HepG2 (cell line): ENCODE results near the gene RGMA. TPM values are rescaled to one million over a fixed set of nuclear protein-coding genes. Genes with fewer than 3 reads are reported as not detected.

Experiments used
- ATAC-seq: fragments of 200-7000 bp; cut with Tn5 transposase; 3 replicates; pipeline ENCODE4 v1.9.1; 2020; ENCODE audit warnings: mild to moderate bottlenecking, moderate library complexity
- BruUV-seq: library from RNA; stranded (reverse); fragments of 400-500 nt; replicated peaks from 2 replicates; lab custom pipeline; 2021; lab: Mats Ljungman, UMichigan
- CTCF ChIA-PET: fragments of 300-600 bp; formaldehyde crosslinking; extraction: SDS; loops from one replicate; lab custom pipeline; 2021; ENCODE audit warnings: low total read pairs, inconsistent platforms, low intra/inter-chr PET ratio; lab: Yijun Ruan, JAX
- POLR2A ChIA-PET: fragments of 350-600 bp; sonication (Branson Sonifier 250); formaldehyde crosslinking; loops from one replicate; lab custom pipeline; 2020; ENCODE audit warnings: antibody characterized with exemption, inconsistent platforms; lab: Yijun Ruan, JAX
- DNase-seq: peaks from one replicate; pipeline ENCODE4 v3.0.0-alpha.2; 2015; ENCODE audit warnings: low spot score
- FAIRE-seq: peaks from 3 replicates; lab custom pipeline; 2011; peaks lifted over from hg19 to GRCh38; lab: Jason Lieb, UNC
- H2AFZ ChIP-seq: one replicate; pipeline ENCODE4 v1.6.1; 2011; ENCODE audit warnings: low read length, inconsistent platforms
- H3K27ac ChIP-seq: fragments of 300-600 bp; 3 replicates; pipeline ENCODE4 v1.8.0; 2011; ENCODE audit warnings: mixed run types, mild to moderate bottlenecking, mixed read lengths, low read length, inconsistent platforms; ENCODE audit not compliant: insufficient read depth; ENCODE audit errors: extremely low read length
- H3K27me3 ChIP-seq, 2 experiments: fragments of 200-600 bp in 1 of 2; 2 replicates in 1 of 2; 3 replicates in 1 of 2; pipeline versions ENCODE4 v1.6.0 to v1.8.0; 2011; ENCODE audit warnings: low read length in 2 of 2, mild to moderate bottlenecking in 2 of 2, moderate library complexity in 2 of 2, inconsistent platforms in 1 of 2; ENCODE audit not compliant: insufficient read depth in 2 of 2, control insufficient read depth in 1 of 2
- H3K36me3 ChIP-seq, 2 experiments: fragments of 200-600 bp in 1 of 2; replicated peaks in 1 of 2; 2 replicates in 1 of 2; 3 replicates in 1 of 2; pipeline versions ENCODE4 v1.5.1 to v1.8.0; 2011; ENCODE audit warnings: low read length in 2 of 2, inconsistent platforms in 1 of 2; ENCODE audit not compliant: insufficient read depth in 2 of 2, control insufficient read depth in 1 of 2
- H3K4me1 ChIP-seq: 2 replicates; pipeline ENCODE4 v1.5.1; 2012; ENCODE audit warnings: low read length, inconsistent platforms; ENCODE audit not compliant: insufficient read depth
- H3K4me2 ChIP-seq: 2 replicates; pipeline ENCODE4 v1.6.0; 2011; ENCODE audit warnings: low read depth, low read length, inconsistent platforms
- H3K4me3 ChIP-seq, 3 experiments: fragments of 200-600 bp in 1 of 3; sonication (generic), shearing (Covaris generic) in 1 of 3; replicated peaks in 1 of 3; 2 replicates each; pipeline ENCODE4 v1.5.1; 2011 to 2016; ENCODE audit warnings: low read length in 3 of 3, inconsistent platforms in 2 of 3, low read depth in 2 of 3, mild to moderate bottlenecking in 2 of 3, control low read depth in 1 of 3, mixed read lengths in 1 of 3; ENCODE audit not compliant: insufficient read depth in 1 of 3
- H3K79me2 ChIP-seq: one replicate; pipeline ENCODE4 v1.6.1; 2011; ENCODE audit warnings: low read length, inconsistent platforms; ENCODE audit not compliant: insufficient read depth
- H3K9ac ChIP-seq: 2 replicates; pipeline ENCODE4 v1.6.0; 2011; ENCODE audit warnings: mild to moderate bottlenecking, low read depth, low read length, inconsistent platforms; ENCODE audit not compliant: insufficient read depth
- H3K9me3 ChIP-seq: 2 replicates; pipeline ENCODE4 v1.5.1; 2012; ENCODE audit warnings: mild to moderate bottlenecking, low read length
- H4K20me1 ChIP-seq: 2 replicates; pipeline ENCODE4 v1.6.0; 2011; ENCODE audit warnings: inconsistent platforms, mild to moderate bottlenecking, low read length, moderate library complexity; ENCODE audit not compliant: insufficient read depth
- ARID4A ChIP-seq: sonication (generic); formaldehyde crosslinking; IDR thresholded peaks from 2 replicates; pipeline ENCODE4 v1.5.0; 2020; ENCODE audit warnings: mild to moderate bottlenecking, missing genetic modification reagents, borderline replicate concordance
- IRF9 ChIP-seq: sonication (generic); formaldehyde crosslinking; IDR thresholded peaks from 2 replicates; pipeline ENCODE4 v1.8.0; 2022; ENCODE audit warnings: missing genetic modification reagents, mild to moderate bottlenecking, borderline replicate concordance
- TSC22D2 ChIP-seq: sonication (generic); formaldehyde crosslinking; IDR thresholded peaks from 2 replicates; pipeline ENCODE4 v1.5.1; 2020; ENCODE audit warnings: missing genetic modification reagents, mild to moderate bottlenecking, borderline replicate concordance
- ZBTB39 ChIP-seq: sonication (generic); formaldehyde crosslinking; IDR thresholded peaks from 2 replicates; pipeline ENCODE4 v1.5.0; 2020; ENCODE audit warnings: missing genetic modification reagents
- ZNF235 ChIP-seq: sonication (generic); formaldehyde crosslinking; IDR thresholded peaks from 2 replicates; pipeline ENCODE4 v1.8.1; 2023; ENCODE audit warnings: mild to moderate bottlenecking, missing genetic modification reagents, borderline replicate concordance
- ZNF430 ChIP-seq: sonication (generic); formaldehyde crosslinking; IDR thresholded peaks from 2 replicates; pipeline ENCODE4 v1.9.0; 2021; ENCODE audit warnings: mild to moderate bottlenecking, missing genetic modification reagents
- ZNF557 ChIP-seq: sonication (generic); formaldehyde crosslinking; IDR thresholded peaks from 2 replicates; pipeline ENCODE4 v1.4.0; 2020; ENCODE audit warnings: missing genetic modification reagents
- ZNF770 ChIP-seq: sonication (generic); formaldehyde crosslinking; IDR thresholded peaks from 2 replicates; pipeline ENCODE4 v1.5.0; 2020; ENCODE audit warnings: mild to moderate bottlenecking, missing genetic modification reagents
- WGBS: methylation state at CpG from one replicate; pipeline ENCODE4 v1.1.6; 2017; ENCODE audit warnings: low lambda C conversion rate; 5-methylcytosine and 5-hydroxymethylcytosine counted together
- in situ Hi-C: cut with HindIII; loops from 2 replicates; pipeline ENCODE4 v1.10.0; 2017; ENCODE audit warnings: low pct_unique_long_range_greater_than_20kb; ENCODE audit not compliant: extremely low pct_ligation_motif_present
- intact Hi-C: fragments of 100-400 bp; cut with micrococcal nuclease; formaldehyde crosslinking; loops from one replicate; pipeline ENCODE4 v1.10.0; 2022; ENCODE audit not compliant: unreplicated experiment
- polyA plus RNA-seq, 8 experiments: library from polyadenylated mRNA; depleted of rRNA in 3 of 8; stranded (reverse) in 7 of 8; unstranded in 1 of 8; fragments of >200 nt; fragmentation: Illumina TruSeq in 4 of 8; extraction: Trizol in 4 of 8; gene quantifications; 2 replicates each; pipeline versions ENCODE4 v1.2.1 to v1.2.3, GENCODE V29; 2011 to 2016; ENCODE audit warnings: low read depth in 4 of 8, missing spikeins in 1 of 8, mixed read lengths in 1 of 8; ENCODE audit not compliant: insufficient read depth in 1 of 8
- total RNA-seq, 5 experiments: library from RNA; depleted of rRNA; stranded (reverse); fragments of >200 nt; fragmentation: Illumina TruSeq; extraction: Trizol; gene quantifications; 2 replicates each; pipeline ENCODE4 v1.2.3, GENCODE V29; 2016; ENCODE audit warnings: low read depth in 1 of 5
- TF ChIP-seq, protein P1 (sequence below): sonication (generic); formaldehyde crosslinking; IDR thresholded peaks from 2 replicates; pipeline ENCODE4 v1.4.0; 2020; ENCODE audit warnings: missing genetic modification reagents, borderline replicate concordance

RGMA gene
- total and polyA plus RNA-seq, 2 of the 13 experiments (the other 11 are each of a cell fraction or from before 2014, with no cell fraction given) = not detected

GRCh38 chr15:93037820-93038705 lies 50.9 kb downstream of the RGMA start:
- Histone ChIP-seq H3K4me2 (no peak overlapping the region), H2AFZ (no peak overlapping the region), H3K27me3 (0 out of 5 replicates have a peak, but pooled peaks cover 0 to under 1% of the 10 kb centered on the region in 2 experiments), H3K36me3 (no peaks in the 10 kb centered on the region), H3K9ac (no peak overlapping the region), H3K4me1 (peaks cover 8% of the 10 kb centered on the region), H3K27ac (no peak overlapping the region), H3K4me3 (no peak overlapping the region), H4K20me1 (no peaks in the 10 kb centered on the region), H3K79me2 (no peaks in the 10 kb centered on the region), H3K9me3 (no peaks in the 10 kb centered on the region)
- ChIA-PET POLR2A (no interaction called here), CTCF (no interaction called here)
- in situ Hi-C loops (no loop called here), intact Hi-C loops (no loop called here)
- 76% methylated on average over 19 of the region's 20 CpGs for WGBS
- ATAC-seq (no peak), FAIRE-seq (no peak), DNase-seq (no peak)
- BruUV-seq = no TSS peak
- TF ChIP-seq ZNF770 (no peak), IRF9 (CRISPR knock-in tag) (no peak), ZNF557 (CRISPR knock-in tag) (no peak), ZNF235 (no peak), ZBTB39 (CRISPR knock-in tag) (no peak), ARID4A (no peak), TSC22D2 (CRISPR knock-in tag) (no peak), ZNF430 (CRISPR knock-in tag) (no peak)
- TF ChIP-seq, protein P1, sequence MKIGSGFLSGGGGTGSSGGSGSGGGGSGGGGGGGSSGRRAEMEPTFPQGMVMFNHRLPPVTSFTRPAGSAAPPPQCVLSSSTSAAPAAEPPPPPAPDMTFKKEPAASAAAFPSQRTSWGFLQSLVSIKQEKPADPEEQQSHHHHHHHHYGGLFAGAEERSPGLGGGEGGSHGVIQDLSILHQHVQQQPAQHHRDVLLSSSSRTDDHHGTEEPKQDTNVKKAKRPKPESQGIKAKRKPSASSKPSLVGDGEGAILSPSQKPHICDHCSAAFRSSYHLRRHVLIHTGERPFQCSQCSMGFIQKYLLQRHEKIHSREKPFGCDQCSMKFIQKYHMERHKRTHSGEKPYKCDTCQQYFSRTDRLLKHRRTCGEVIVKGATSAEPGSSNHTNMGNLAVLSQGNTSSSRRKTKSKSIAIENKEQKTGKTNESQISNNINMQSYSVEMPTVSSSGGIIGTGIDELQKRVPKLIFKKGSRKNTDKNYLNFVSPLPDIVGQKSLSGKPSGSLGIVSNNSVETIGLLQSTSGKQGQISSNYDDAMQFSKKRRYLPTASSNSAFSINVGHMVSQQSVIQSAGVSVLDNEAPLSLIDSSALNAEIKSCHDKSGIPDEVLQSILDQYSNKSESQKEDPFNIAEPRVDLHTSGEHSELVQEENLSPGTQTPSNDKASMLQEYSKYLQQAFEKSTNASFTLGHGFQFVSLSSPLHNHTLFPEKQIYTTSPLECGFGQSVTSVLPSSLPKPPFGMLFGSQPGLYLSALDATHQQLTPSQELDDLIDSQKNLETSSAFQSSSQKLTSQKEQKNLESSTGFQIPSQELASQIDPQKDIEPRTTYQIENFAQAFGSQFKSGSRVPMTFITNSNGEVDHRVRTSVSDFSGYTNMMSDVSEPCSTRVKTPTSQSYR (CRISPR knock-in tag) = no peak
